GM18867 (cell line): ENCODE results near the gene WDFY3.

Experiments used
- ATAC-seq: cut with Tn5 transposase; IDR thresholded peaks from one replicate; pipeline ENCODE4 v1.9.1; 2021; ENCODE audit warnings: mild to moderate bottlenecking, moderate library complexity; ENCODE audit not compliant: unreplicated experiment

WDFY3 gene

GRCh38 chr4:84626673-84627072, 339.8 kb downstream of the WDFY3 start:
- no peak for ATAC-seq

GRCh38 chr4:84623661-84624060, 342.8 kb downstream of the WDFY3 start:
- ATAC-seq: no peak

GRCh38 chr4:84622959-84623358, 343.5 kb downstream of the WDFY3 start:
- no peak for ATAC-seq
